Measurements from ENCODE around the gene KLHL17. TPM values are rescaled to one million over a fixed set of nuclear protein-coding genes. Genes with fewer than 3 reads are reported as not detected.

KLHL17 gene
- total RNA-seq, 1 experiment from 2014 or later = 41.4 TPM

DNA sequence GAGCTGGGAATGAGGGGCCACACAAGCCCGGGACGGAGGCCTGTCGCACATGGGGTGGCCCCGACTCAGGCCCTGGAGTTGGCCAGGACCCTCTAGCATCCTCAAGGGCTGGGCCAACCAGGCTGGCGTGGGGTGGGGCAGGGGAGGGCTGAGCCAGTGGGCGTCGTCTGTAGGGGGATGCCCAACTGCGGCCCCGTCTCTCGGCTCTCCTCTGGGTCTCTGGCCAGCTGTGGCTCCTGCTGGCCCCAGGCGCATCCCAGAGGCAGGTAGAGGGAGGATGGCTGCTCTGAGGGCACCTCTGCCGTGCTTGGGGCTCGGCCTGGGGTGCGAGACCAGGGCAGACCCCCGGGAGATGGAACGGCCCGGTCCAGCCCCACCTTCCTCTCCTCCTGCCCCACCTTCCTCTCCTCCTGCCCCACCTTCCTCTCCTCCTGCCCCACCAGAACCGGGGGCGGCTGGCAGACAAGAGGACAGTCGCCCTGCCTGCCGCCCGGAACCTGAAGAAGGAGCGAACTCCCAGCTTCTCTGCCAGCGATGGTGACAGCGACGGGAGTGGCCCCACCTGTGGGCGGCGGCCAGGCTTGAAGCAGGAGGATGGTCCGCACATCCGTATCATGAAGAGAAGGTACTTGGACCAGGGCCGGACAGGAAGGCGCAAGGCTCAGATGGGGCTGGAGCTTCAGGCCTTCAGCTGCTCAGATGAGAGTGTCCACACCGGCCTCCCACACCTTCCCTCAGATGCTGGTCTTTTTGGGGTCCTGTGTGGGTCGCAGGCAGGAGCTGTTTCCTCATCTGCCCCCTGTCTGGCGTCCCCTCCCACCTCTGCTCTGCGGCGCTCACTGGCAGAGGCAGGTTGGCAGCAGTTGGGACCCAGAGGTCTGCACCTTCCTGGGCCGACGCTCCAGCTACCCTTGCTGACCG lies 30.4 kb upstream of the KLHL17 start:
- Histone ChIP-seq H3K18ac (ENCODE audit: insufficient read length, low read depth, low read length) (no peak overlapping the region), H3K14ac (ENCODE audit: insufficient read depth, low read length) (no peak overlapping the region; the same call in 1 of the 2 replicates), H3K27me3 (ENCODE audit: insufficient read depth, low read length) (peaks cover 72% of the 10 kb centered on the region), H3K56ac (ENCODE audit: insufficient read length, low read depth, low read length) (no peak overlapping the region), H4K20me1 (ENCODE audit: control insufficient read depth, insufficient read depth, insufficient read length) (peaks cover 10% of the 10 kb centered on the region), H2BK12ac (ENCODE audit: insufficient read length, low read depth, low read length) (no peak overlapping the region), H3K9ac (ENCODE audit: extremely low read depth, insufficient read length, low read length) (no peak overlapping the region), H3K4me2 (ENCODE audit: insufficient read depth, insufficient read length, low read length) (no peak overlapping the region), H3K79me1 (ENCODE audit: insufficient read depth, low read depth, low read length, poor library complexity, severe bottlenecking) (no peaks in the 10 kb centered on the region), H3K23ac (ENCODE audit: insufficient read length, low read depth, low read length) (no peak overlapping the region), H3K79me2 (ENCODE audit: insufficient read depth, low read length) (no peaks in the 10 kb centered on the region), H2BK15ac (ENCODE audit: low read depth, low read length) (no peak overlapping the region), H3K9me3 (ENCODE audit: control insufficient read depth, low read depth, low read length) (no peaks in the 10 kb centered on the region), H4K91ac (ENCODE audit: insufficient read length, low read depth, low read length) (no peak overlapping the region), H2AK5ac (ENCODE audit: insufficient read length, low read length) (no peak overlapping the region), H3K23me2 (ENCODE audit: insufficient read length, low read depth, low read length, poor library complexity, severe bottlenecking) (peaks cover 2% of the 10 kb centered on the region), H2BK20ac (ENCODE audit: low read depth, low read length, poor library complexity, severe bottlenecking) (no peak overlapping the region), H2BK120ac (ENCODE audit: low read depth, low read length, poor library complexity, severe bottlenecking) (no peak overlapping the region), H3T11ph (ENCODE audit: low read length) (no peak overlapping the region), H2AFZ (ENCODE audit: low read length) (no peak overlapping the region), H4K5ac (ENCODE audit: insufficient read length, low read depth, low read length) (no peak overlapping the region), H2BK5ac (ENCODE audit: insufficient read length, low read length) (no peak overlapping the region), H3K4ac (ENCODE audit: low read depth, low read length) (no peak overlapping the region), H3K4me1 (ENCODE audit: insufficient read depth, low read length) (no peaks in the 10 kb centered on the region), H3K27ac (ENCODE audit: insufficient read length, low read depth, low read length) (no peak overlapping the region), H4K8ac (replicated peaks; ENCODE audit: insufficient read length, low read depth, low read length) (no peak overlapping the region)
- peaks cover 90% of the 10 kb centered on the region for H3K27me3 Mint-ChIP-seq (ENCODE audit: low read depth)
- H3K4me1 Mint-ChIP-seq = peaks cover 10 to 31% of the 10 kb centered on the region in 2 experiments
- no CpG with 5 or more reads among the region's 40 CpGs for WGBS (ENCODE audit: extremely low coverage, insufficient read length, low lambda C conversion rate)
- peaks cover 0 to 4% of the 10 kb centered on the region in 2 experiments; a peak in 1 of 5 replicates for H3K9me3 Mint-ChIP-seq
- TF ChIP-seq, protein P1, sequence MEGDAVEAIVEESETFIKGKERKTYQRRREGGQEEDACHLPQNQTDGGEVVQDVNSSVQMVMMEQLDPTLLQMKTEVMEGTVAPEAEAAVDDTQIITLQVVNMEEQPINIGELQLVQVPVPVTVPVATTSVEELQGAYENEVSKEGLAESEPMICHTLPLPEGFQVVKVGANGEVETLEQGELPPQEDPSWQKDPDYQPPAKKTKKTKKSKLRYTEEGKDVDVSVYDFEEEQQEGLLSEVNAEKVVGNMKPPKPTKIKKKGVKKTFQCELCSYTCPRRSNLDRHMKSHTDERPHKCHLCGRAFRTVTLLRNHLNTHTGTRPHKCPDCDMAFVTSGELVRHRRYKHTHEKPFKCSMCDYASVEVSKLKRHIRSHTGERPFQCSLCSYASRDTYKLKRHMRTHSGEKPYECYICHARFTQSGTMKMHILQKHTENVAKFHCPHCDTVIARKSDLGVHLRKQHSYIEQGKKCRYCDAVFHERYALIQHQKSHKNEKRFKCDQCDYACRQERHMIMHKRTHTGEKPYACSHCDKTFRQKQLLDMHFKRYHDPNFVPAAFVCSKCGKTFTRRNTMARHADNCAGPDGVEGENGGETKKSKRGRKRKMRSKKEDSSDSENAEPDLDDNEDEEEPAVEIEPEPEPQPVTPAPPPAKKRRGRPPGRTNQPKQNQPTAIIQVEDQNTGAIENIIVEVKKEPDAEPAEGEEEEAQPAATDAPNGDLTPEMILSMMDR (conservative IDR thresholded peaks at IDR 0.05) = no peak
- no peak overlapping the region for H3K27ac Mint-ChIP-seq
- no peak for DNase-seq
- H3K36me3 Mint-ChIP-seq (ENCODE audit: insufficient read depth in 1 of 3, low read depth in 3 of 3) = peaks cover 0 to 3% (median 2%) of the 10 kb centered on the region in 3 experiments; a peak in 3 of 7 replicates
- no peak overlapping the region for H3K4me3 Mint-ChIP-seq

Data from H9 (cell line).